HL-60 (cell line): ENCODE measurements around the gene WDFY2.
"Not testable (repeated sequence)": the region's sequence is repeated elsewhere in the genome, so short reads cannot be mapped to it uniquely, and the experiment has no call there.

ENCODE experiments used
- DNase-seq, 2 experiments: peaks; one replicate each; pipeline ENCODE4 v3.0.0-alpha.2; 2010 to 2020; ENCODE audit warnings: low read depth in 1 of 2, low spot score in 1 of 2
- H3K27ac ChIP-seq: fragments of 250-450 bp; sonication (Bioruptor Pico); replicated peaks from 2 replicates; pipeline ENCODE4 v1.5.1; 2020; ENCODE audit warnings: mild to moderate bottlenecking, moderate library complexity
- H3K27me3 ChIP-seq: fragments of 250-450 bp; sonication (Bioruptor Pico); 2 replicates; pipeline ENCODE4 v1.5.1; 2021; ENCODE audit warnings: mild to moderate bottlenecking, moderate library complexity; ENCODE audit not compliant: insufficient read depth, poor library complexity, severe bottlenecking
- H3K4me3 ChIP-seq: replicated peaks from 2 replicates; pipeline ENCODE4 v1.5.1; 2011; ENCODE audit warnings: mild to moderate bottlenecking, control low read depth, low read length; ENCODE audit not compliant: insufficient read depth
- GABPA ChIP-seq: IDR thresholded peaks from 2 replicates; pipeline ENCODE4 v1.6.1; 2012; ENCODE audit warnings: low read depth
- POLR2AphosphoS5 ChIP-seq: IDR thresholded peaks from 2 replicates; pipeline ENCODE4 v1.6.1; 2012; ENCODE audit warnings: low read depth
- SPI1 ChIP-seq: IDR thresholded peaks from 2 replicates; pipeline ENCODE4 v1.6.1; 2012; ENCODE audit warnings: low read depth, mild to moderate bottlenecking, borderline replicate concordance
- TF ChIP-seq, protein P1 (sequence below): IDR thresholded peaks from 2 replicates; pipeline ENCODE4 v1.6.1; 2012; ENCODE audit warnings: low read depth; ENCODE audit not compliant: insufficient replicate concordance
- TF ChIP-seq, protein P2 (sequence below): IDR thresholded peaks from one replicate; pipeline ENCODE4 v1.5.1; 2011; ENCODE audit warnings: low read length, control low read depth, inconsistent platforms; ENCODE audit not compliant: insufficient read depth

WDFY2 gene

DNA sequence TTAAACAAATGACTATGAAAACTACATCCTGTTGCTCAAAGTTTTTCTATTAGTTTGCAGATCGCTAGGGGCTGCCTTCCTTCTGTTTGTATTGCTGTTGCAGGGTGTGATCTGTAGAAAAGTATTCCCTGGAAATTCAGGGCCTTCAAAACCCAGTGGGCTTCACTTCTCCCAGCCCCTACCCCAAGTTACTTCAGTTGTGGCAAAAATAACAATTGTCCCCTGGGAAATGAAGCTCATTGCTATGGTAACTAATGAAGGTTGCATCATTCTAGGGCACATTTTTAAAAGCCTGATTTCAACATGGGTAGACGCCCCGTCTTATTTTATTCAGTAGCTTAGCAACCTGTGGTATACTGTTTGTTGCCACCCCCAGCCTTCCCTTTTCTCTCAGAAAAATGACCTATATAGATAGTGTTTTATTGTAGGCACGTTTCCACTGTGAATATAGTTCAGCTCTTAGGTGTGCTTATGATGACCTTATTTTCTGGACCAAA is 60.9 kb downstream of the WDFY2 start:
- TF ChIP-seq, protein P1, sequence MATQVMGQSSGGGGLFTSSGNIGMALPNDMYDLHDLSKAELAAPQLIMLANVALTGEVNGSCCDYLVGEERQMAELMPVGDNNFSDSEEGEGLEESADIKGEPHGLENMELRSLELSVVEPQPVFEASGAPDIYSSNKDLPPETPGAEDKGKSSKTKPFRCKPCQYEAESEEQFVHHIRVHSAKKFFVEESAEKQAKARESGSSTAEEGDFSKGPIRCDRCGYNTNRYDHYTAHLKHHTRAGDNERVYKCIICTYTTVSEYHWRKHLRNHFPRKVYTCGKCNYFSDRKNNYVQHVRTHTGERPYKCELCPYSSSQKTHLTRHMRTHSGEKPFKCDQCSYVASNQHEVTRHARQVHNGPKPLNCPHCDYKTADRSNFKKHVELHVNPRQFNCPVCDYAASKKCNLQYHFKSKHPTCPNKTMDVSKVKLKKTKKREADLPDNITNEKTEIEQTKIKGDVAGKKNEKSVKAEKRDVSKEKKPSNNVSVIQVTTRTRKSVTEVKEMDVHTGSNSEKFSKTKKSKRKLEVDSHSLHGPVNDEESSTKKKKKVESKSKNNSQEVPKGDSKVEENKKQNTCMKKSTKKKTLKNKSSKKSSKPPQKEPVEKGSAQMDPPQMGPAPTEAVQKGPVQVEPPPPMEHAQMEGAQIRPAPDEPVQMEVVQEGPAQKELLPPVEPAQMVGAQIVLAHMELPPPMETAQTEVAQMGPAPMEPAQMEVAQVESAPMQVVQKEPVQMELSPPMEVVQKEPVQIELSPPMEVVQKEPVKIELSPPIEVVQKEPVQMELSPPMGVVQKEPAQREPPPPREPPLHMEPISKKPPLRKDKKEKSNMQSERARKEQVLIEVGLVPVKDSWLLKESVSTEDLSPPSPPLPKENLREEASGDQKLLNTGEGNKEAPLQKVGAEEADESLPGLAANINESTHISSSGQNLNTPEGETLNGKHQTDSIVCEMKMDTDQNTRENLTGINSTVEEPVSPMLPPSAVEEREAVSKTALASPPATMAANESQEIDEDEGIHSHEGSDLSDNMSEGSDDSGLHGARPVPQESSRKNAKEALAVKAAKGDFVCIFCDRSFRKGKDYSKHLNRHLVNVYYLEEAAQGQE = peak; percentile 29
- TF ChIP-seq GABPA = no peak
- TF ChIP-seq, protein P2, sequence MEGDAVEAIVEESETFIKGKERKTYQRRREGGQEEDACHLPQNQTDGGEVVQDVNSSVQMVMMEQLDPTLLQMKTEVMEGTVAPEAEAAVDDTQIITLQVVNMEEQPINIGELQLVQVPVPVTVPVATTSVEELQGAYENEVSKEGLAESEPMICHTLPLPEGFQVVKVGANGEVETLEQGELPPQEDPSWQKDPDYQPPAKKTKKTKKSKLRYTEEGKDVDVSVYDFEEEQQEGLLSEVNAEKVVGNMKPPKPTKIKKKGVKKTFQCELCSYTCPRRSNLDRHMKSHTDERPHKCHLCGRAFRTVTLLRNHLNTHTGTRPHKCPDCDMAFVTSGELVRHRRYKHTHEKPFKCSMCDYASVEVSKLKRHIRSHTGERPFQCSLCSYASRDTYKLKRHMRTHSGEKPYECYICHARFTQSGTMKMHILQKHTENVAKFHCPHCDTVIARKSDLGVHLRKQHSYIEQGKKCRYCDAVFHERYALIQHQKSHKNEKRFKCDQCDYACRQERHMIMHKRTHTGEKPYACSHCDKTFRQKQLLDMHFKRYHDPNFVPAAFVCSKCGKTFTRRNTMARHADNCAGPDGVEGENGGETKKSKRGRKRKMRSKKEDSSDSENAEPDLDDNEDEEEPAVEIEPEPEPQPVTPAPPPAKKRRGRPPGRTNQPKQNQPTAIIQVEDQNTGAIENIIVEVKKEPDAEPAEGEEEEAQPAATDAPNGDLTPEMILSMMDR = no peak
- peak; percentile 57; the same call in 1 of the 2 replicates for TF ChIP-seq SPI1

DNA sequence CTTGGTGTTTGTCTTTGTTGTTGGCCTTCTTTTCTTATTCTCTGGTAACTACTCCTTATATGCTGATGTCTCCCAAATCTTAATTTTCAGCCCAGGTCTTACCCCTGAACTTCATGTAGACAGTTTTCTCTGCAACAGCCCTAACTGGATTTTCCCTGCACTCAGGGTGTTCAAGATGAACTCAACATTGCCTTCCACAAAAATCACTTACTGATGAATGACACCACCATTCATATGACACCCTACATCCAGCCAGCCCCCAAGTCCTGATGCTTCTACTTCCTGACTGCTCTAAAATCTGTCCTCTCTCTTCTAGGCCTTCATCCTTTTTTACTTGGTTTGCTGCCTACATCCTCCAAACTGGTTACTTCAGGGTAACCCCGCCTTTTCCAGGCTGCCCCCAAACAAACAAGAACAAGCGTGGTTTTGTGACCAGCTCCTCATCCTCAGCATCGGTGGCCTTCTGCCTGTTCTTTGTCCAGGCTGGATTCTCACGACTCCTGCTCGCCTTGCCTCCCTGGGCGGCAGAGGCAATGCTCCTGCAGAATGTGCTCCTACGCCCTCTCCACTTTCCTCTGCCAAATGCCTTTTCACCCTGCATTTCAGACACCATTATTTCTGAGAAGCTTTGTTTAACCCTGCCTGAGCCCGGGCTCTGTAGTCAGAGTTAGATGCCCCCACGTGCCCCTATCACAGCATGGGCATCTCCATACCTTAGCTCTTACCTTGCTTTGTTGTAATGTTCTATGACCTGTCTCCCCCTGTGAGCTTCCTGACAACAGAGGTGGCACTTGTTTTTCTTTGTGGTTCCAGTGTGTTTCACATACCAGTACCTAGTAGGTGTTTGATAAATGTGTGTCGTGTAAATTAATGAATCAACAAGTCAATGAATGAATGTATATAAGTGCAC is 61.8 kb downstream of the WDFY2 start:
- no peak for TF ChIP-seq GABPA
- no peak for TF ChIP-seq POLR2AphosphoS5
- no peak for TF ChIP-seq SPI1
- TF ChIP-seq, protein P2 = no peak
- TF ChIP-seq, protein P1 = no peak
- Histone ChIP-seq H3K27ac (peak overlapping the region; percentile 80), H3K4me3 (no peak overlapping the region), H3K27me3 (no peaks in the 10 kb centered on the region)
- DNase-seq = no peak

More for the DNA sequence above, 60.9 kb downstream of the WDFY2 start:
- Histone ChIP-seq H3K27ac (peak overlapping the region; percentile 80), H3K4me3 (no peak overlapping the region), H3K27me3 (no peaks in the 10 kb centered on the region)
- peak; percentile 71 to 88 for DNase-seq

DNA sequence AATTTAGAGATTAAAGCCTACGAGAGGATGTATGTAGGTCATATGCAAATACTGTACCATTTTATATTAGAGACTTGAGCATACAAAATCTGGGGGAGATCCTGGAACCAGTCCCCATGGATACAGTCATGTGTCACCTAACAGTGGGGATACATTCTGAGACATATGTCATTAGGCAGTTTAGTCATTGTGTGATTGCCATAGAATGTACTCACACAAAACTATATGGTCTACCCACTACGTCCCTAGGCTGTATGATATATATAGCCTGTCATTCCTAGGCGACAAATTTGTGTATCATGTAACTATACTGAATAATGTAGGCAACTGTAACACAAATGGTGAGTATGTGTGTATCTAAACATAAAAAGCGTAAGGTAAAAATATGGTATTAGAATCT is 62.8 kb downstream of the WDFY2 start:
- Histone ChIP-seq H3K27me3 (no peaks in the 10 kb centered on the region), H3K4me3 (no peak overlapping the region), H3K27ac (no peak overlapping the region)
- no peak for DNase-seq
- TF ChIP-seq, protein P1 = no peak
- TF ChIP-seq POLR2AphosphoS5 = no peak
- TF ChIP-seq GABPA = no peak
- TF ChIP-seq, protein P2 = no peak
- TF ChIP-seq SPI1 = no peak

GRCh38 chr13:51652193-51652592 is 67.9 kb downstream of the WDFY2 start:
- H3K27me3 ChIP-seq, DNase-seq, H3K27ac ChIP-seq, H3K4me3 ChIP-seq: not testable (repeated sequence)
